HUES48 (cell line): ENCODE measurements around the gene CCDC18.

Experiments
- H3K27ac ChIP-seq: one replicate; pipeline ENCODE4 v1.7.0; 2013; ENCODE audit warnings: low read depth, low read length, inconsistent platforms
- H3K27me3 ChIP-seq: 2 replicates; pipeline ENCODE4 v1.6.1; 2013; ENCODE audit warnings: mild to moderate bottlenecking, low read length; ENCODE audit not compliant: control insufficient read depth, insufficient read depth
- H3K36me3 ChIP-seq: 2 replicates; pipeline ENCODE4 v1.6.1; 2013; ENCODE audit warnings: low read length; ENCODE audit not compliant: control insufficient read depth, insufficient read depth
- H3K4me1 ChIP-seq: 2 replicates; pipeline ENCODE4 v1.6.1; 2013; ENCODE audit warnings: mild to moderate bottlenecking, low read length; ENCODE audit not compliant: control insufficient read depth, insufficient read depth
- H3K4me3 ChIP-seq: 2 replicates; pipeline ENCODE4 v1.5.1; 2013; ENCODE audit warnings: mild to moderate bottlenecking, low read depth, low read length
- H3K9ac ChIP-seq: 2 replicates; pipeline ENCODE4 v1.6.1; 2013; ENCODE audit warnings: mild to moderate bottlenecking, low read depth, low read length, moderate library complexity
- H3K9me3 ChIP-seq: 2 replicates; pipeline ENCODE4 v1.6.1; 2013; ENCODE audit warnings: low read length; ENCODE audit not compliant: control insufficient read depth, insufficient read depth

Gene CCDC18

DNA sequence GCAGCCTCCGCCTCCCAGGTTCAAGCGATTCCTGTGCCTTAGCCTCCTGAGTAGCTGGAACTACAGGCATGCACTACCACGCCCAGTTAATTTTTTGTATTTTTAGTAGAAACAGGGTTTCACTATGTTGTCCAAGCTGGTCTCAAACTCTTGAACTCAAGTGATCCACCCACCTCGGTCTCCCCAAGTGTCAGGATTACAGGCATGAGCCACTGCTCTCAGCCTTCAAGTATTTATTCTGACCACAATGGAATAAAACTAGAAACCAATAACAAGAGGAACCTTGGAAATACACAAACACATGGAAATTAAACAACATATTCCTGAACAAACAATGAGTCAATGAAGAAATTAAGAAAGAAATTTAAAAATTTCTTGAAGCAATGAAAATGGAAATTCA lies 132.5 kb downstream of the CCDC18 start:
- no peak overlapping the region for H3K27ac ChIP-seq
- H3K4me1 ChIP-seq = no peaks in the 10 kb centered on the region
- no peaks in the 10 kb centered on the region for H3K36me3 ChIP-seq
- H3K4me3 ChIP-seq = no peak overlapping the region
- no peak overlapping the region for H3K9ac ChIP-seq
- no peaks in the 10 kb centered on the region for H3K27me3 ChIP-seq
- no peaks in the 10 kb centered on the region for H3K9me3 ChIP-seq

GRCh38 chr1:93317207-93317606 lies 136.7 kb downstream of the CCDC18 start:
- Histone ChIP-seq H3K27ac (no peak overlapping the region), H3K4me1 (no peaks in the 10 kb centered on the region), H3K9ac (no peak overlapping the region), H3K27me3 (no peaks in the 10 kb centered on the region), H3K36me3 (no peaks in the 10 kb centered on the region), H3K9me3 (peaks cover 9% of the 10 kb centered on the region), H3K4me3 (no peak overlapping the region)

- Histone ChIP-seq H3K9ac (no peak overlapping the region), H3K27ac (no peak overlapping the region), H3K4me3 (no peak overlapping the region), H3K36me3 (no peaks in the 10 kb centered on the region), H3K9me3 (peaks cover 9% of the 10 kb centered on the region), H3K27me3 (no peaks in the 10 kb centered on the region), H3K4me1 (no peaks in the 10 kb centered on the region)
Observed at GRCh38 chr1:93317943-93318342, 137.4 kb downstream of the CCDC18 start.

GRCh38 chr1:93321720-93322119 lies 141.2 kb downstream of the CCDC18 start:
- Histone ChIP-seq H3K4me3 (no peak overlapping the region), H3K9ac (no peak overlapping the region), H3K27ac (no peak overlapping the region), H3K4me1 (peaks cover 9% of the 10 kb centered on the region), H3K9me3 (peaks cover 9% of the 10 kb centered on the region), H3K27me3 (no peaks in the 10 kb centered on the region), H3K36me3 (no peaks in the 10 kb centered on the region)

GRCh38 chr1:93322349-93322748 lies 141.8 kb downstream of the CCDC18 start:
- Histone ChIP-seq H3K9me3 (peaks cover 9% of the 10 kb centered on the region), H3K36me3 (no peaks in the 10 kb centered on the region), H3K4me3 (no peak overlapping the region), H3K27ac (no peak overlapping the region), H3K9ac (no peak overlapping the region), H3K27me3 (no peaks in the 10 kb centered on the region), H3K4me1 (peaks cover 9% of the 10 kb centered on the region)

GRCh38 chr1:93323185-93323820 lies 142.8 kb downstream of the CCDC18 start:
- H3K9ac ChIP-seq = no peak overlapping the region
- no peak overlapping the region for H3K4me3 ChIP-seq
- no peaks in the 10 kb centered on the region for H3K27me3 ChIP-seq
- H3K27ac ChIP-seq = no peak overlapping the region
- peaks cover 9% of the 10 kb centered on the region for H3K4me1 ChIP-seq
- H3K36me3 ChIP-seq = no peaks in the 10 kb centered on the region
- peaks cover 9% of the 10 kb centered on the region for H3K9me3 ChIP-seq

DNA sequence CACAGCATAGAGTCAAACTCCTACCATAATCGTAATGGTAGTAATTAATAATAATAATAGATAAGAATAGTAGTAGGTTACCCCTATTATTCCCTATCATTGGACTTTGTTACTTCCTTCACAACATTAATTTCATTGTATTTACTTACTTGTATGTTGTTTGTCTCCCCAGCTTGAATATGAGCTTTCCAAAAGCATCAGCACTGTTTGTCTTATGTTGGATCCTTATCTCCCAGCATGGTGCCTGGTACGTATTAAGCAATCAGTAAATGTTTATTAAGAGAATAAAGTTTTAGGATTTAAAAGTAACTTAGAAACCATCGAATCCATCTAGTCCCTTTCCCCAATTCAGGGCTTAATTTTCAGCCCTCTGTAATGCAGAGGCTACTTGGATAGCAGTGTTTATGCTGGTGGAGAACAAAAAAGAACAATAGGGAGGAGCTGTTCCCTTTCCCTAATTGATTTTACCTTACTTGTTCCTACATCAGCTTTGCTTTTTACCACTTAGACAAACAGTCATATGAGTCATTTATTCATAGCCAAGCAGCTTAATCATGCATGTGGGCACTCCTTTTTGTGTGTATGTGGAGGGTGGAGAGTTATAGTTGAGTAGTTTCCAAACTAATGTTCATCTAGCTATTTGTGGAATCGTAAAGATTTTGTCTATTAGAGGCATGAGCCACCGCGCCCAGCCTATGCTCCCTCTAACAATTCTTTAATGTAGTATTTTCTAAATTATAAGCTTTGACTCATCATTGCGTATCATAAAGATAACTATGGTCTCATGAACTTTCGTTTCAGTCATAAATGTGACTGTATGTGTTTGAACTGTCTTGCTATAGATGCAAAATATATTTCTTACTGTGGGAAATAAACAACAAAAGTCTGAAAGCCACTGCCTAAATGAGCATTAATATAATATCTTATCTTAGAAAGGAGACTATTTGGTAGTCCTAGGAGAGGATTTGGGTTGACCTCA lies 144.3 kb downstream of the CCDC18 start:
- Histone ChIP-seq H3K27me3 (no peaks in the 10 kb centered on the region), H3K4me3 (no peak overlapping the region), H3K9ac (no peak overlapping the region), H3K27ac (no peak overlapping the region), H3K36me3 (no peaks in the 10 kb centered on the region), H3K4me1 (peaks cover 14% of the 10 kb centered on the region), H3K9me3 (peaks cover 9% of the 10 kb centered on the region)
